Iris pigment epithelial cell (primary cell): Measurements from ENCODE around the gene FKBP14.

ENCODE experiments used
- DNase-seq: peaks from one replicate; pipeline ENCODE4 v3.0.0-alpha.2; 2011; ENCODE audit warnings: low read depth

Gene FKBP14

GRCh38 chr7:30032310-30033125 is 6.0 kb upstream of the FKBP14 start:
- peak; percentile 82 for DNase-seq

- DNase-seq, result no peak
These were observed 3.2 kb upstream of the FKBP14 start for GRCh38 chr7:30029696-30030095.

- peak; percentile 34 for DNase-seq
These were observed 2.5 kb upstream of the FKBP14 start for GRCh38 chr7:30028749-30029635.

- DNase-seq, result peak; percentile 88
These were observed 1.8 kb upstream of the FKBP14 start, which contains the start of gene PLEKHA8 for GRCh38 chr7:30028216-30028748. Gene PLEKHA8 (plus strand): TSS chr7:30028412. CDS start chr7:30028763, 351 bp downstream.

GRCh38 chr7:30027740-30028215 is 1.3 kb upstream of the FKBP14 start:
- DNase-seq, result no peak

GRCh38 chr7:30027065-30027456 is 559 bp upstream of the FKBP14 start:
- DNase-seq, result peak; percentile 78

- DNase-seq, result no peak
These were observed 3.0 kb downstream of the FKBP14 start for GRCh38 chr7:30023524-30023923.

GRCh38 chr7:30022991-30023390 is 3.5 kb downstream of the FKBP14 start:
- no peak for DNase-seq

GRCh38 chr7:30020535-30020934 is 6.0 kb downstream of the FKBP14 start:
- no peak for DNase-seq

GRCh38 chr7:30019960-30020359 is 6.5 kb downstream of the FKBP14 start:
- DNase-seq, result peak; percentile 51

- no peak for DNase-seq
These were observed 7.1 kb downstream of the FKBP14 start for GRCh38 chr7:30019387-30019786.

GRCh38 chr7:30018451-30018850 is 8.1 kb downstream of the FKBP14 start:
- no peak for DNase-seq

GRCh38 chr7:30012757-30013156 is 13.7 kb downstream of the FKBP14 start:
- no peak for DNase-seq

- no peak for DNase-seq
These were observed 16.5 kb downstream of the FKBP14 start for GRCh38 chr7:30010021-30010420.

GRCh38 chr7:30005464-30005863 is 21.0 kb downstream of the FKBP14 start:
- DNase-seq, result no peak

GRCh38 chr7:30003098-30003497 is 23.4 kb downstream of the FKBP14 start:
- no peak for DNase-seq

GRCh38 chr7:30001998-30002397 is 24.5 kb downstream of the FKBP14 start:
- no peak for DNase-seq

GRCh38 chr7:29998489-29998888 is 28.0 kb downstream of the FKBP14 start:
- no peak for DNase-seq

GRCh38 chr7:29996321-29996720 is 30.2 kb downstream of the FKBP14 start:
- DNase-seq, result no peak

- peak; percentile 27 for DNase-seq
These were observed 30.9 kb downstream of the FKBP14 start for GRCh38 chr7:29995652-29996051.

GRCh38 chr7:29993140-29993539 is 33.4 kb downstream of the FKBP14 start:
- DNase-seq, result no peak

GRCh38 chr7:29991937-29992336 is 34.6 kb downstream of the FKBP14 start:
- no peak for DNase-seq

- no peak for DNase-seq
These were observed 35.6 kb downstream of the FKBP14 start for GRCh38 chr7:29990931-29991330.
